ENCODE results near the gene GPR4.

DNA sequence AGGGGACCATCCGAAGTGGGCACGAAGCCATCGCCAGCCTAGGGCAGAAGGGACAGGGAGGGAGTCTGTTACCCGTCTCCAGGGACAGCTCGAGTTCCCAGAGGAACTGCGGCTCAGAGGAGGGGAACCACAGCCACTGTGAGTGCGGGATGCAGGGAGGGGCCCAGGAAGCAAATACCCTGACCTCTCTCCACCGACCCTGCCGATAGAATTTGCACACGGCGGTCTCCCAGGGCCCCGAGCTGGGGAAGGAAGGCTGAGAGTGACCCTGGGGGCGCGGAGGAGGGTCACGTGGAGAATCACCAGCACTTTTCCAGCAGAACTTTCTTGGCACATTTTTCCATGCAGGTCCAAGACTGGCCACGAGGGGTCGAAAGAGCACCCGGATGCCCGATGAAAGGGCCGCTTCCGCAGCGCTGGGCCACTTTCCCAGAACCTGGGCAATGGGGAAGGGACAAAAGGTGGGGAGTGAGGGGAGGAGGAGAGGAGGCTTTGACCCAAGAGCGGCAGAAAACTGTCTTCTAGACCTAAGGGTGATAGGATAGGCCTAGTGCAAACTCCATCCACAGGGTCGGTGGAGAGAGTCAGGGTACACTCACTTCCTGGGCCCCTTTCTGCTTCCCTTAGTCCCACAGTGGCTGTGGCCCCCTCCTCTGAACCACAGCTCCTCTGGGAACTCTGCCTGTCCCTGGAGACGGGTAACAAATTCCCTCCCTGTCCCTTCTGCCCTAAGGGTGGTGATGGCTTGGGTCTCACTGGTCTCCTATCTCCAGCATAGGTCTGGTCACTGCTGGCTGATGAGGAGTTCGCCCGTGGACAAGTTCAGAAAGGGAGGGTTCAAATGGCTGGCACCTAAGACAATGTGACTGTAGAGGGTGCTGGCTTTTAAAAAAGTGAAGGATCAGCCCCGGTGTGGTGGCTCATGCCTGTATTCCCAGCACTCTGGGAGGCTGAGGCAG, 5.3 kb upstream of the GPR4 start:
- TF ChIP-seq, protein P1, sequence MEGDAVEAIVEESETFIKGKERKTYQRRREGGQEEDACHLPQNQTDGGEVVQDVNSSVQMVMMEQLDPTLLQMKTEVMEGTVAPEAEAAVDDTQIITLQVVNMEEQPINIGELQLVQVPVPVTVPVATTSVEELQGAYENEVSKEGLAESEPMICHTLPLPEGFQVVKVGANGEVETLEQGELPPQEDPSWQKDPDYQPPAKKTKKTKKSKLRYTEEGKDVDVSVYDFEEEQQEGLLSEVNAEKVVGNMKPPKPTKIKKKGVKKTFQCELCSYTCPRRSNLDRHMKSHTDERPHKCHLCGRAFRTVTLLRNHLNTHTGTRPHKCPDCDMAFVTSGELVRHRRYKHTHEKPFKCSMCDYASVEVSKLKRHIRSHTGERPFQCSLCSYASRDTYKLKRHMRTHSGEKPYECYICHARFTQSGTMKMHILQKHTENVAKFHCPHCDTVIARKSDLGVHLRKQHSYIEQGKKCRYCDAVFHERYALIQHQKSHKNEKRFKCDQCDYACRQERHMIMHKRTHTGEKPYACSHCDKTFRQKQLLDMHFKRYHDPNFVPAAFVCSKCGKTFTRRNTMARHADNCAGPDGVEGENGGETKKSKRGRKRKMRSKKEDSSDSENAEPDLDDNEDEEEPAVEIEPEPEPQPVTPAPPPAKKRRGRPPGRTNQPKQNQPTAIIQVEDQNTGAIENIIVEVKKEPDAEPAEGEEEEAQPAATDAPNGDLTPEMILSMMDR (IDR thresholded peaks at IDR 0.05) = peak; percentile 80 to 94 (median 87)
- no peak for TF ChIP-seq POLR2A (IDR thresholded peaks at IDR 0.05)

All from Peyer's patch (tissue), 4 donors.